ENCODE data around the gene PSME1.

PSME1 gene

GRCh38 chr14:24135834-24136683 is at the start of gene PSME1:
Gene PSME1, plus strand, starts transcription at chr14:24136194. Its CDS starts 69 bp downstream, at chr14:24136263.
- DNase-seq, result peak; percentile 83 to 93

GRCh38 chr14:24087004-24087403 is 49.0 kb upstream of the PSME1 start:
- no peak for DNase-seq

- no peak for DNase-seq
These were observed 47.9 kb upstream of the PSME1 start for GRCh38 chr14:24088095-24088494.

- DNase-seq, result no peak
These were observed 46.1 kb upstream of the PSME1 start for GRCh38 chr14:24089890-24090289.

- DNase-seq, result no peak
These were observed 43.9 kb upstream of the PSME1 start for GRCh38 chr14:24092110-24092504.

- no peak for DNase-seq
These were observed 43.3 kb upstream of the PSME1 start for GRCh38 chr14:24092505-24093206.

- no peak for DNase-seq
These were observed 42.6 kb upstream of the PSME1 start for GRCh38 chr14:24093207-24093900.

GRCh38 chr14:24093901-24094840 is 41.8 kb upstream of the PSME1 start, which contains the start of gene PCK2:
Gene PCK2, plus strand, starts transcription at chr14:24094311. Its CDS starts 95 bp downstream, at chr14:24094406.
- DNase-seq, result peak; percentile 72 to 92

GRCh38 chr14:24094841-24095270 is 41.1 kb upstream of the PSME1 start:
- DNase-seq, result no peak

- DNase-seq, result peak in 1 of 2 donors; percentile 29
These were observed 40.5 kb upstream of the PSME1 start for GRCh38 chr14:24095271-24096068.

GRCh38 chr14:24096545-24097181 is 39.3 kb upstream of the PSME1 start:
- DNase-seq, result no peak

GRCh38 chr14:24098229-24098926 is 37.6 kb upstream of the PSME1 start:
- no peak for DNase-seq

- no peak for DNase-seq
These were observed 36.8 kb upstream of the PSME1 start for GRCh38 chr14:24098927-24099813.

- no peak for DNase-seq
These were observed 35.6 kb upstream of the PSME1 start for GRCh38 chr14:24100197-24100981.

GRCh38 chr14:24100982-24101494 is 35.0 kb upstream of the PSME1 start:
- DNase-seq, result no peak

GRCh38 chr14:24102357-24103048 is 33.5 kb upstream of the PSME1 start:
- no peak for DNase-seq

- no peak for DNase-seq
These were observed 32.5 kb upstream of the PSME1 start for GRCh38 chr14:24103451-24103850.
